GM21723 (cell line): Measurements from ENCODE around the gene CALD1.

ENCODE experiments used
- ATAC-seq: cut with Tn5 transposase; IDR thresholded peaks from one replicate; pipeline ENCODE4 v1.9.1; 2021; ENCODE audit warnings: mild to moderate bottlenecking, moderate library complexity; ENCODE audit not compliant: unreplicated experiment

The CALD1 gene

DNA sequence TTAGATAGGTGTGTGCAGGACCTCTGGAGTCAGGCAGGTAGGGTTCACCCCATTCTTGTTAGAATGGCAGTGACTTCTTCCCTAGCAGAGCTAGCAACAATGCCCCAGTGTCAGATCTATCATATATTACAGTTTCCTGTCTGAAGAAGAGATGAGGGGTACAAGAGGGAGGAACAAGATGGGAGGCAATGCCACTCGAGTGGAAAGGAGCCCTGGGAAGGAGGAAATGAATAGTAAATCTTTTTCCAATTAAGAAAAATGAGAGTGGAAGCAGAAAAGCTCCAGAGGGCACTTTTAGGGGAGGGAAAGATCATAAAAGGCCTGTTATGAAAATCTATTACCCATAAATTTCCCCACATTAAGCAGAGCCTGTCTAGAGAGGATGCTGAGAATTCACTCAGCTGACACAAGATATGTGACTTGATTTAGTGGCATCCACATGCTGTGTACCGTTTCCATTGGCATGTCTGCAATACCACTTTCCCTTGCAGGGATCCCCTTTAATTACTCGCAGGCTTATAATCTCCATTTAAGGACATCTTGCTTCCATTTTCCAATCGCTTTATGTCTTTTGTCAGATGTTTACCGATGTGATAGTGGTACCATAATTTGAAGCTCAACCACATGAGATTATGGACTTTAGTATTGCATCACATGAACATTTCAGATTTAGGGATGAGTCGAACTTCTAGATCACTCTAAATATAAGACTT, 136.9 kb downstream of the CALD1 start:
- ATAC-seq = no peak

DNA sequence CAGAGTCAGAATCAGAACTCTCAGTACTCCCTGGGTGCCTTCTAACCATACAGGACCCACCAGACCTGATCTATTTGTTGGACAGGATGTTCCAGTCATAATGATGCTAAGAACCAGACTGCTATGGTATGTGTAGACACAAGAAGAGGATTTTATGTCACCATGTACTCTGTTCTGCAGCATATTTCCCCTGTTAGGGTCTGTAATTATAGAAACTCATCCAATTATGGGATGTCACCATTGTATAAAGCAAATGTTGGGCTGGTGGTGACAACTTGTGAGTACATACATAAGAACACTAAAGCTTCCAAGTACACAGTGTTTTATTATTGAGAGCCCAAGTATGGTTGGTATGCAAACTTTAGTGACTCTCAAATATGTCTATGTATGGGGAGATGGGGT, 139.8 kb downstream of the CALD1 start:
- peak; percentile 74 for ATAC-seq

DNA sequence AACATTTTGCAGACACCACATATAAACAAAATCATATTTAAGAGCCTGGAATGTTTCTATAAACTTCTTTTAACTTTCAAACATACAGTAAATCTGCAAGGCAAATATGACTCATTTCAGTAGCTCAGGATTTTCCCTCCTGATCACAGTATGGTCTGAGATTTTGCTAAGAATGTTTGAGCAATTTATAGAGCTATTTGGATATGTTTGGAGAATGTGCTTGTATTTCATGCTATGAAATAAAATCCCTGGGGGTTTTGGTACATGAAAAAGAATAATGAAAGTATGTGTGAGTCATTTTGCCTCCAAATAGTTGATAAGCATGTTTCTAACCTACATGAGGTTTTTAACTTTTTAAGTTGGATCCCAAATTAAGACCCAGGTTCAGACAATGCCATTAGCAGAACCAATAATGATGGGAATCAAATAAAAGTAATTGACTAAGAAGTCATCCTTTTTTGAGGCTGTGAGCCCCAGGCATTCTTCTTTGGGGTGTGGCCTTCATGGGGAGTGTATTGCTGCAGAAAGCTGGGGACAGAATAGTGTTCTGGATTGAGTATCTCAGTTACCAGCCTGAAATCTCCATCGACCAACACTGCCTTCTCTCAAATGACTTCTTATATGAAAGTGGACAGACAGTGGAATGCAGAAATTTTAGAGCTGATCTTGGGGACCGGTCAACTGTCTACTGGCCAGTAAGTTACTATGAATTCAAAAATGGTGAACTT, 140.8 kb downstream of the CALD1 start:
- ATAC-seq = peak; percentile 53

DNA sequence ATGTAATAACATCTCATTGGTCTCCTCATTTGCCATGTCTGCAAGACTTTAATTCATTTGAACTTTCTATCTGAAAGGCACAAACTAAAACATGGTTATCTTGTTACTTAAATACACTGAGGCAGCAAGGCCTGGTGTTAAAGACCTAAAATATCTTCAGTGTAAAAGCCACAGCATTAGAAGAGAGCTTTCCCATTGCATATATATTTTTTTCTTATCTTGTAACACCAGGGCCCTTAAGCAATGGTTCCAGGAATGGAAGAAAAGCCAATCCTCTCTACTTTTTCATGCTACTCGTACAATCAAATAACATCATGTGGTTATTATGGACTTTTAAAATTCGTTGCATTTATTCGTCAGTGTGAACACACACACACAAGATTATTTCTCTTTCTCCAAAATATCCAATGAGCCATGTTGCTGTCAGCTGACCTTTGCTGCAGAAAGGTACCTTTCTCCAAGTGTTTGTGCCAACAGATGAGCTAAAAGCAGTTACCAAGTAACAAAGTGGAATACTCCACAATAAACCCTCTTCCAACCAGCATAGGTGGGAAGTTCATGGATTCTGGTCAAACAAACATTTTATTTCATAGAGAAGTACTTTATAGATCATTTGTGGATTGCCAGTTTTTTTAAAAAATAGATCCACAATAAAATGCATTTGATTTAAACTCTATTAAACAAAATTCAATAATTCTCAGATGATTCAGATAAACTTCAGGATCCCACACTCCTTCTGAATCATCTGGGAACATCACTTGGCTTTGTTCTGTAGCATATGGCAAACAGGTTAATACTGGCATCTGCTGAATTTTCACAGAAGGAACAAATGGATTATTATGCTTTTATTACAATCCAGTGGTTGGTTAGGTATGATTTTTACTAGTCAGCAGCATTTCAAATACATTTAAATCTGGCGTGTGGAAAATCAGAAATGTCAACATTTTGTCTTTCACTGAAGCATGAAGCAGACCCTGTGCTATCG, 143.6 kb downstream of the CALD1 start:
- no peak for ATAC-seq

DNA sequence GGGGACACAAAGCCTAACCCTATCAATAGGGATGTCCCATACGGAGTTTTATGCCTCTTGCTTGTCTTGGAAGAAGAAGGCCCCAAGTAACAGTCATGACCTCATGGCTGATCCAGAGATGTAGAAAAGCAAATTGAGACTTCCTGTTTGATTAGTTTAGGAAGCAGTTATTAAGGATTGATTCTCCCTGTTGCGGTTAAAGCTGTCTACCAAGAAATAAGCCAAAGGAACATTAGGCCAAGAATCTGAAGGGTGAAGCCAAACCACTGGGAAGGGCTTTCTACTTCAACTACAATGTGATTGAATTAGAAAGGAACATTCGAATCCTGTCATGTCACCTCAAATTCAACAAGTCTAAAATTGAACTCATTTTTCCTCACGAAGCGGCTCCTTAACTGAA, 146.3 kb downstream of the CALD1 start:
- no peak for ATAC-seq

DNA sequence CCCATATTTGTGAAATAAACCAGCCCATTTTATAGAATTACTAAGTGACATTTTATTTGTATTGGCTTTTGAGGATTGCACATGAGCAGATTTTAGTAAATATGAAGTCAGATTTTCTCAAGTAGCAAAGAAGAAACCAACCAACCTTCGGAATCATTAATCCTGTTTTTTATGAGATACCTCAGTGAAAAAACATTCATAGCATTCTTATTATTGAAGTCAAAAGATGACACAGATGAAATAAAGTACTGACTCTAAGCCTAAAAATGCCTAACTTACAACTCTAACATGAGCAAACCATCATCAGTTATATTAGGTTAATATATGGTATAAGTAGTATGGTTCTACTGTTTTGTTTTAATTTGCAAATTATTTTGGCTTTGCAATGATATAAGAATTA, 147.0 kb downstream of the CALD1 start:
- no peak for ATAC-seq

DNA sequence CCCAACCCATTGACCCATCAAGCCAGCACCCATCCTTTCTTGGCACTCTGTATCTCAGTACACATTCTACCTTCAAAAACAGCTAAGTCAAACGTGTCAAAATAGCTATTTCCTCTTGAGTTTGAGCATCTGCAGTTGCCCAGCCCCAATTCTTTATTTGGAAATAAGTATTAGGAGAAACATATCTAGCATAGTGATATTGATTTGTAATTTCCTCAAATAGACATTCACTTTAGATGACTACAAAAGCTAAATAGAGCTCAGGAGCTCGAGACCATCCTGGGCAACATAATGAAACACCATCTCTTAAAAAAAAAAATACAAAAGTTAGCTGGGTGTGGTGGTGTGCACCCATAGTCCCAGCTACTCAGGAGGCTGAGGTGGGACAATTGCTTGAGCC, 147.6 kb downstream of the CALD1 start:
- ATAC-seq = no peak

DNA sequence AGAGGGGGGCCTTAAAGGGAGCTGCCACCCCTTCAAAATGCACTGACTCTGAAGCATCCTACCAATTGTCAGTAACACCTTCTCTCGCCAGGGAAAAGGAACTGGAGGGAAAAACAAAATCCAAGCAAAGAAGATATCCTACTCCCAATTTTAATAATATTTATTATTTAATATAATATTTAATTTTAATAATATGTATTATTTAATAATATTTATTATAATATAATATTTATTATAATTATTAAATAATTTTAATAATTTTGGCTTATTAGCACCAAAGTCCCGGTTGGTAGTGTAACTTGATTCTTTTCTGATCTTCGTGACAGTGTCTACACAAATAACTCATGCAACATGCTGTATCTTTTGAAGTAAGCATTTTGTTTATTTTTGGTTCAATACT, 148.3 kb downstream of the CALD1 start:
- no peak for ATAC-seq

DNA sequence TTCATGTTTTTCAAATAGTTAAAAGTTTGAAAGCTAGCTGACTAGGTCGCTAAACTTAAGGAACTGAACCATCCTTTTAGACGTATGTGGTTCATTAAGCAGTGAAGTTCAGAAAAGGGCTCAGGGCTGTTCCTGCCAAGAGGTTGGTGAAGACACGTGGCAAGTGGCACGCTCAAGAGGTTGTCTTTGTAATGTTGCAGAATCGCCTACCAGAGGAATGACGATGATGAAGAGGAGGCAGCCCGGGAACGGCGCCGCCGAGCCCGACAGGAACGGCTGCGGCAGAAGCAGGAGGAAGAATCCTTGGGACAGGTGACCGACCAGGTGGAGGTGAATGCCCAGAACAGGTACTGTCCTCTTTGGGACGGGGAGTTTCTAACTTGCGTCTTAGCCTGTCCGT, 149.1 kb downstream of the CALD1 start:
- no peak for ATAC-seq

DNA sequence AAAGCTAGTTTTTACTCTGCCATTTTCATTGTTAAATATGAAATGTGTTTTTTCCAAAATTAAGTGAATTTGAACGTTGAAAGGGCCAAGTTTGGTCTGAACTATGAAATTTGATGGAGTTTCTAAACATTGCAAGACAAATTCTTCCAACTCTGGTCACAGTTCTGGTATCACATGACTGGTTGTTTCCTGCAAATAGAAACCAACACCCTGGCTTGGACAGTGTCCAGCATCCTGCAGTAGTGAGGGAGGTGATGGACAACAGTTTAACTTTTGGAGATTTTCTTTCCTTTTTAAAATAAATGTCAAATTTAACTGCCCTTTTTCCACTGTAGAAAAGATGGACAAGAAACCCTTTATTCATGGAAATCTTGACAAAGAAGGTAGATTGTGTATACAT, 152.1 kb downstream of the CALD1 start:
- ATAC-seq = no peak

DNA sequence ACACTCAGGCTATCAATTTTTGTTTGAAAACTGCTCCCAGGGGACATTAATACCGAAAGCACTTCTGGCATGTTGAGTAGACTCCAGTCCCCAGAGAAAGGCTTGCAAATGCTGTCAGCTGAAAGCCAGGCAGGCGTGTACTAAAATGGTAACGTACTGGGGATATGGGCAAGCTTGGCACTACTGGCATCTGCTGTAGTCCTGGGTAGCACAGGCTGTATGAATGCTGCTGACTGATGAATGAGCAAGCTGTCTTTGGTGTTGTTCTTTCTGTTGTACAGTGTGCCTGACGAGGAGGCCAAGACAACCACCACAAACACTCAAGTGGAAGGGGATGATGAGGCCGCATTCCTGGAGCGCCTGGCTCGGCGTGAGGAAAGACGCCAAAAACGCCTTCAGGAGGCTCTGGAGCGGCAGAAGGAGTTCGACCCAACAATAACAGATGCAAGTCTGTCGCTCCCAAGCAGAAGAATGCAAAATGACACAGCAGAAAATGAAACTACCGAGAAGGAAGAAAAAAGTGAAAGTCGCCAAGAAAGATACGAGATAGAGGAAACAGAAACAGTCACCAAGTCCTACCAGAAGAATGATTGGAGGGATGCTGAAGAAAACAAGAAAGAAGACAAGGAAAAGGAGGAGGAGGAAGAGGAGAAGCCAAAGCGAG, 153.4 kb downstream of the CALD1 start:
- peak; percentile 59 for ATAC-seq

DNA sequence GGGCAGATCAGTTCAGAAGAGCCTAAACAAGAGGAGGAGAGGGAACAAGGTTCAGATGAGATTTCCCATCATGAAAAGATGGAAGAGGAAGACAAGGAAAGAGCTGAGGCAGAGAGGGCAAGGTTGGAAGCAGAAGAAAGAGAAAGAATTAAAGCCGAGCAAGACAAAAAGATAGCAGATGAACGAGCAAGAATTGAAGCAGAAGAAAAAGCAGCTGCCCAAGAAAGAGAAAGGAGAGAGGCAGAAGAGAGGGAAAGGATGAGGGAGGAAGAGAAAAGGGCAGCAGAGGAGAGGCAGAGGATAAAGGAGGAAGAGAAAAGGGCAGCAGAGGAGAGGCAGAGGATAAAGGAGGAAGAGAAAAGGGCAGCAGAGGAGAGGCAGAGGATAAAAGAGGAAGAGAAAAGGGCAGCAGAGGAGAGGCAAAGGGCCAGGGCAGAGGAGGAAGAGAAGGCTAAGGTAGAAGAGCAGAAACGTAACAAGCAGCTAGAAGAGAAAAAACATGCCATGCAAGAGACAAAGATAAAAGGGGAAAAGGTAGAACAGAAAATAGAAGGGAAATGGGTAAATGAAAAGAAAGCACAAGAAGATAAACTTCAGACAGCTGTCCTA, 154.1 kb downstream of the CALD1 start:
- no peak for ATAC-seq

DNA sequence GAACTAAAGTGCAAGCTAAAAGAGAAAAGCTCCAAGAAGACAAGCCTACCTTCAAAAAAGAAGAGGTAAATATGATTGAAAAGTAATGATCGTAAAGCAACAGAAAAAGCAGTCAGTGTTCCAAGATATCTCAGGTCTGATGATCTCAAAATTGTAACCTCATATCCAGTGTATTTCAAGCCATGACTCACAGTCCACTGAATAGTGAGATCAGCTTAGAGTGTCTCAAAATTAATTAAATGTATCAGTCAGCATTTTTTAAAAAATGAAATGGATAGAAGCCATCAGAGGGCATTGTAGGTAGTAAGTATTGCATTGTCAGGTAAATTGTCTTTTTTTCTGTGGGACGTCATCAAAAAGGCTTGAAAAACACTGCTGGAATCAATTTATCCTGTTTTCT, 156.3 kb downstream of the CALD1 start:
- ATAC-seq = no peak

DNA sequence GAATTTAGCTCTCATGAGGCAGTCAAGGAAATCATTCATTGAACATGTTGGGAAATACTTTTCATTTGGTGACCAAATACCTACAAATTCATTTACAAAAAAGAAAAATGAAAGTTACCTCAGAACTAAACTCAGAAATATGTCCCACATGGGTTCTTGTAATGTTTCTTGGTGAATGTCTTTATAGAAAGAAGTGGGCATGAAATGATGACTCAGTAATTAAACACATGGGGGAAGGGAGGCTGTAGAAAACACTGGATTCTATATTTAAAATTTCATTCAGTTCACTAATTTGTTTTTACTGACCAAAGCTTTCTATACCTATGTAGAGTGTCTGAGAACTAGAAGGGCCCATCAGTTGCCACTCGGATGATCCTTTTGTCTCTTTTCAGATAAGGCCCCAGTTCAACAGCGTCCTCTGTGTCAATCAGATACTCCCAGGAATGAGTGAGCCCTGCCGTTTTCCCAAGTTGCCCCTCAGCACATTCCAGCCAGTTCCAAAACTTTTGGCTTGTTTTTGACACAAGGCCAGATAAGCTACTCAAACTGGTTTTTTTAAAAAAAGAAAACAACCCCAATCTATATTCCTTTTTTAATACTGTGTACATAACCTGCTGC, 157.6 kb downstream of the CALD1 start:
- ATAC-seq = no peak

DNA sequence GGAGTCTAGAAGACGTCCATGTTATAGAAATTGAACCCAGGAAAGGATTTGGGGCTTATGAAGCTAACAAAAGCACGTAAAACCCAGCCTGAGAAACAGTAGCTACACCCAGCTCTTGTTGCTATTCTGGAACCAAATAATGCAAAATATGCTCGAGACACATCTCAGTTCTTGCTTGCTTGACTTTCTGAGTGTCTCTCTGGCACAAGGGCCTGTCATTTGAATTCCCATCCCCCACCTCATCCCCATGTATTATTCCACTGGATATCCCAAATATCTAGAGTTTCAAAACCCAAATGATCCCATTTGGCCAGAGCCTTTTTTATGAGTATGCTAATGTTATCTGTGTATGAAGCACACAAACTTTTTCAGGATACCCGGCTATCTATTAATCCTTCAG, 158.7 kb downstream of the CALD1 start:
- no peak for ATAC-seq

DNA sequence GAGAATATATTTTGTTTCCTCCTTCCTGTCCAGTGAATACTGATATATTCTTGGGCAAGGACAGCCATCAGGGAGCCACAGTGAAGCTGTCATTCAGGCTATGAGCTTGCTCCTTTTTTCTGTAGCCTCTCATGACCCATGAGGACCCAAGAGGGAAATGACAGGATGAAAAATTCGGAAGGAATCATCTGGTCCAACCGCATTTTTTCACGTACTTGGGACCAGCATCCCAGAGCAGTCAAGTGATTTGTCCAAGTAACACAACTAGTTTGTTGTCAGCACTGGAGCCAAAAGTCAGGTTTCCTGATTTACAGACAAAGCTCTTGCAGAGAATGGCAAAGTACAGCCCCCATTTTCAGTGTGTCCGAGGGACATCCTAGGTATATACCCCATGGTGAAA, 159.7 kb downstream of the CALD1 start:
- ATAC-seq = no peak

DNA sequence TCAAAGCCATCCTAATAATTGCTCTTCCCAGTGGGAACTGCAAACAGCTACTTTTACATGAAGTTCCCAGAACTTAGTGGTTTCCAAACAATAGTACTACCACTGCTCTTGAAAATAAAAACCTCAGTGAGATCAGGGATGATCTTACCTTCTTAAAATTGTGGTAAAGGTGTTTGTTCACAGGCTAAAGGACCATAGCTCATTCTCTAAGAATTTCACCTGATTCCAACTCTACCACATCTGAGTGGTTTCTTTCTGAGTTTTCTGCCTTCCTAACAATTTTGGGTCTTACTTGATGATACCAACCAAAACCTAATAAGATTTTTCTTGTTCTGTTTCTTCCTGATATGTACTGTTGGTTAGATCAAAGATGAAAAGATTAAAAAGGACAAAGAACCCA, 161.3 kb downstream of the CALD1 start:
- no peak for ATAC-seq

DNA sequence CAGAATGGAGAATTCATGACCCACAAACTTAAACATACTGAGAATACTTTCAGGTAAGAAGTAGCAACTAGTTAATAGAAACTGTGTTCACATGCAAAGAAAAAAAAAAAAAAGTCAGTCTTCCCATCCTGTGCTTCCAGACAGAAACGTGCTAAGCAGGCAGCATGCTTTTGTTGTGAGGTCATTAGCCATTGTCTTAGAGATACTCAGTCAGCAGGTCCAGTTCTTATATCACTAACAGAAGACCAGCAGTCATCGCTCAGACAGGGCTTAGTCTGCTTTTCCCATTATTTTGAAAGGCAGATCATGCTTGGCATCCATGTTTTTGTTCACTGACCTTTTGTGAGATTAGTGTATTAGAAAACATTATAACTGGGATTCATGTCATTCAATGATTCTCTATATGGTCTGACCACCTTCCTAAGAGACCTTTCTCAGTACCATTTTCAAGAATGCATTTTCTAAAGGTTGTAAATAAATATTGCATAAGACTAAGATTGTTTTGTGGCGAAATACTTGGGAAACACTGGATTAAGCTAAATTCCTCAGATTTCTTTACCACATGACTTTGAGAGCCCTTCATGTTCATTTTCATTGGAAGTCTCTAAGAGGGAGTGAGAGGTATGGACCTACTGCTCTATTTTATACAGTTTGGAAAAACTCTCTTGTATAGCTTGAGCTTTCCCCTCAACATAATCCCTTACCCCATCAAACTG, 161.9 kb downstream of the CALD1 start:
- no peak for ATAC-seq

DNA sequence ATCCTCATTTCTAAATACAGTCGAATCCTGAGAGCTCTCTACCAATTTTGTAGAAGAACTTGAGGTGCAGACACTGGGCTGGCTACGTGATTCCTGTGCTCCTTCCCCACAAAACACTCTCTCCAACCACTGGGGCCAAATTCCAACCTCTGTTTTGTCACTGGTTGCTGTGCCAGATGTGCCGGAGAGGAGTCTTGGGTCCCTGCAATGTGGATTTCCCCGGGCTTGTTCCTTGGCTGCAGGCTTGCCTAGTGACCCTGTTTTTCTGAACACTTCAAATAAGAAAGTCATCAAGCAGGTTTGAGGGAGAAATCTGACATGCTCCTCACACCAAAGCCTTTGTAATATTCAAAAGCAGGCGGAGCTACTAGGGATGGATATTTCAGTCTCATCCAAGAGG, 162.5 kb downstream of the CALD1 start:
- ATAC-seq = no peak
